ENCODE measurements around the gene ANAPC2.

ANAPC2 gene

DNA sequence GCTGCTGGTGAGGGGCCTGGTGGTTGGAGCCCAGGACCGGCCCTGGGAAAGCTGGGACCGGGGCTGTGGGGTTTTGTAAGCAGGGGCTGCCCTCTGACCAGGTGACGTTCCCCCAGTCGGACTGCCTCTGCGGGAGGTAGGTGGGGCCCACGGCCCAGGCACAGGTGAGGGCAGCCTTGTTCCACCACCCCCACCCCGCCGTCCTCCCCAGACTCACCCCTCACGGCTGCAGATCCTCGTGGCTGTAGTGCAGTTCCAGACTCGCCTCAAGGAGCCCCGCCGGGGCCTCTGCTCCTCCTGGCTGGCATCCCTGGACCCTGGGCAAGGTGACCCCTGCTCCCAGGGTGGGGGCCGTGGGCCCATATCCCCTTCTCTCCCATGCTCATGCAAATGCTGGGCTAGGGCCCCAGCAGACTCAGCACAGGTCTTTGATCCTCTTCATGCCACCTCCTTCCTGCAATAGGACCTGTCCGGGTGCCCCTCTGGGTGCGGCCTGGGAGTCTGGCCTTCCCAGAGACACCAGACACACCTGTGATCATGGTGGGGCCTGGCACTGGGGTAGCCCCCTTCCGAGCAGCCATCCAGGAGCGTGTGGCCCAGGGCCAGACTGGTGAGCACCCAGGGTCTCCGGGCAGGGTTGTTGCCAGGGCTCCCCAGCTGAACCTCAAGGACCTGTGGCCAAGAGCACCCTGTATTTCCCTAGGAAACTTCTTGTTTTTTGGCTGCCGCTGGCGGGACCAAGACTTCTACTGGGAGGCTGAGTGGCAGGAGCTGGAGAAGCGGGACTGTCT, 27.0 kb upstream of the ANAPC2 start:
- DNase-seq (ENCODE audit: low read depth), result no peak

DNA sequence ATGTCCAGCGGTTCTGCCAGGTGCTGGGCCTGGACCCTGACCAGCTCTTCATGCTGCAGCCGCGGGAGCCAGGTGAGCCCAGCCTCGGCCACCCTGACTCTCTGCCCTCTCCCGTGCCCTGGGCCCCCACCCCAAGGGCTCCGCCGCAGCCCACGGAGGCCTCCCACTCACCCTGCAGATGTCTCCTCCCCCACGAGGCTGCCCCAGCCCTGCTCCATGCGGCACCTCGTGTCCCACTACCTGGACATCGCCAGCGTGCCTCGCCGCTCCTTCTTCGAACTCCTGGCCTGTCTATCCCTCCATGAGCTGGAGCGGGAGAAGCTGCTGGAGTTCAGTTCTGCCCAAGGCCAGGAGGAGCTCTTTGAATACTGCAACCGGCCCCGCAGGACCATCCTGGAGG, 26.3 kb upstream of the ANAPC2 start:
- DNase-seq (ENCODE audit: low read depth), result no peak

DNA sequence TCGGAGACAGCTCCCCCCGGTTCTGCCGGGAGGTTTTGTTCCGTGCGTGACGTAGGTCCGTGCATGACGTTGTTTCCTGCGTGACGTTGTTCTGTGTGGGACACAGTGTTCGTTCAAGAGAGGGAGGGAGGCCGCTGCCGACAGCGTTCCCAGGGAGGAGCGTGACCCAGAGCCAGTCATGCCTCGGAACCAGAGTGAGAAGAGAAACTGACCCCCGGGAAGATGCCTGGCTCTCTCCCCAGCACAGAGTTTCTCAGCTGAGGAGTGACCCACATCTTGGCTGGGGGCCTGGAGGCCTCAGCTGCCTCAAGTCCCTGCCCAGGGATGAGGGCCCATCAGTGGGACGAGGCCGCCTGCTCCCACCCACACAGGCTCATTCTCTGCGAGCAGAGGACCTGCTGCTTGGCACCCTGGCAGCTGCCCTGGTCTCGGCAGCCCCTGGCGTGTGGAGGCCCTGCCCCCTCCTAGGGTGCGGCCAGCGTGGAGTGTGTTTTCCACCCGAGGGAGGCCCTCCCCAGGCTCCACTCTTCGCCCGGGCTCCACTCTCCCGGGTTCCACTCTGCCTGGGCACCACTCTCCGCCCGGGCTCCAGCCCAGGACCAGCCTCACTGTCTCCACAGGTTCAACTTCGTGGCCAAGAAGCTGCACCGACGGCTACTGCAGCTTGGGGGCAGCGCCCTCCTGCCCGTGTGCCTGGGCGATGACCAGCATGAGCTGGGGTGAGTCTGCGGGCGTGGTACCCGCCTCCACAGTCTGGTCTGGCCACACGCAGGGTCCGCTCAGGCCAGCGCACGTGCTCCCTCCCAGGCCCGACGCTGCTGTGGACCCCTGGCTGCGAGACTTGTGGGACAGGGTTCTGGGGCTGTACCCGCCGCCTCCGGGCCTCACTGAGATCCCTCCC, 25.1 kb upstream of the ANAPC2 start:
- no peak for DNase-seq (ENCODE audit: low read depth)

DNA sequence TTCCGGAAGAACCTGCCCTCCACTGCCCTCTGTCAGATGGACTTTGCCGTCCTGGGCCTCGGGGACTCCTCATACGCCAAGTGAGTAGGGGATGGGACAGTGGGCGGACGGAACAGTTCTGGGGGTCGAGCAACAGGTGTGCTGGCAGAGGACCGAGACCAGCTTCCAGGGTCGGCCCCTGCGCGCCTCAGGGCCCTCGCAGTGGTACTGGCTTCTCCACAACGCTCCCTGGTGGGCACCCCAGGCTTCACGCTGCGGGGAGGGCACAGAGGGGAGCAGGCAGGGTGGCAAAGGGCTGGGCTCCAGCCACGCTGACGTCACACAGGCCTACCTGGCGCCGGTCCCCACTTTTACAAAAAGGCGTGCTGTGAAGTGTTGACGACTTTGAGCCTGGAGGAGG, 24.2 kb upstream of the ANAPC2 start:
- no peak for DNase-seq (ENCODE audit: low read depth)

DNA sequence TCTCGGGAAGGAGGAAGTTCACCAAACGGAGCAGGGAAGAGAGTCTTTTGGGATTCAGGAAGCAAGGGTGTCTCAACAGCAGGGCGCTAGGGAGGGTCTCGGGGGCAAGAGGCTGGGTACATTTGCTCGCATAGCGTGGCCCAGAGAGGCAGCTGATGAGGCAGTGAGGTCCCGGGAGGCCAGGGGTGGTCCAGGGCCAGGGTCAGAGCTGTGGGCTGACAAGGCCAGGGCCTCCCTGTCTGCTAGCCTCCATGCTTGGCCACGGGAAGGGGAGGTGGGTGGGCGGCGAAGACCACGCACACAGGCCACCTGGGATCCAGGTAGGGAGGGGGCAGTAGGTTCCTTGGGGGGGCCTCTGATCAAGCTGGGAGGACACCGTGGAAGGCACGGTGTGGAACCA, 23.2 kb upstream of the ANAPC2 start:
- no peak for DNase-seq (ENCODE audit: low read depth)

DNA sequence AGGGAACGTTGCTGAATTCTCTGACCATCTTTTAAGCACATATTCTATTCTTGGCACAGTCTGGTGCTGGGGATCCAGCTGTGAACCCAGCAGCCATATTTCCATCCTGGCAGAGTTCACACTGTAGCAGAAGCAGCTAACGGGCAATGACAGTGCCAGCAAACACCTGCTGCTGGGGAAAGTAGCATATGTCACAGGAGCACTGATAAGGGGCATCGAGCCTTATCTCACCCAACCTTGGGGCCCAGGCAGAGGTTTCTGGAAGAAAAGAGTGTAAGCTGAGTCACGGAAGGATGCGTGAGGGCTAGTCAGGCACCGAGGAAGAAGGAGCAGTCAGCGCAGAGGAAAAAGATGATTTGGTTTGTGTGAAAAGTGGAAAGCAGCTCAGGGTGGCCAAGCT, 18.2 kb upstream of the ANAPC2 start:
- DNase-seq (ENCODE audit: low read depth), result no peak

DNA sequence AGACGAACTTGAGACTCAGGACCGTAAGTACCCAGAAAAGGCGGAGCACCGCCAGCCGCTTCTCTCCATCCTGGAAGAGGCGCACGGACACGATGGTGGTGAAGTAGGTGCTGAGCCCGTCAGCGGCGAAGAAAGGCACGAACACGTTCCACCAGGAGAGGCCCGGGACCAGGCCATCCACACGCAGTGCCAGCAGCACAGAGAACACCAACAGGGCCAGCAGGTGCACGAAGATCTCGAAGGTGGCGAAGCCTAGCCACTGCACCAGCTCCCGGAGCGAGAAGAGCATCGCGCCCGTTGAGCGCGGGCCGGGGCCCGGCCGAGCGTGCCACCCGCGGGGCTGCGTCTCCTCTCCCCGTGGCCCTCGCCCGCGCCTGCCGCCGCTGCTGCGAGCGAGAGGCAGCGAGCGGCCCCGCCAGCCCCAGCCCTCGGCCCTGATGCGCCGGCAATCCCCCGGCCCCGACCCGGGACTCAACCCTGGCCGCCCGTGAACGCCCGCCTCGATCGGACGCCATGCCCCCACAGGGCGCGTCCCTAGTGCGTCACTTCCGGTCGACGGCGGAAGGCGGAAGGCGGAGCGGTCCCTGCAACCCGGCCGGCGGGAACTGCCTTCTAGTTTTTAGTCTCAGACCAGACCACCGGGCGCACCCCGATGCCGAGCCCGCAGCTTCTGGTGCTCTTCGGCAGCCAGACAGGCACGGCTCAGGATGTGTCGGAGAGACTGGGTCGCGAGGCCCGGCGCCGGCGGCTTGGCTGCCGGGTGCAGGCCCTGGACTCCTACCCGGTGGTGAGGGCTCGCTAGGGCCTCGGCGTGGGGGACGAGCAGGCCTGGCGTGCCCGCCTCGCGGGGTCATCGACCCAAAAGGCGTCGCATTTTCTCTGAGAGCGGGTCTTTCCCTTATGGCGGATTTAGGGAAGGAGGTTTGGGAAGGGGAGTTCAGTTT, 17.0 kb upstream of the ANAPC2 start, which contains the start of the genes NDOR1 and TMEM203:
Gene NDOR1 (plus strand): TSS at position 575 of the 944 bp plus-strand sequence. CDS start 78 bp downstream, at position 653.
Gene TMEM203 (minus strand): TSS at position 523 of the 944 bp plus-strand sequence. CDS start 234 bp downstream, at position 289.
- DNase-seq (ENCODE audit: low read depth), result peak; percentile 73

DNA sequence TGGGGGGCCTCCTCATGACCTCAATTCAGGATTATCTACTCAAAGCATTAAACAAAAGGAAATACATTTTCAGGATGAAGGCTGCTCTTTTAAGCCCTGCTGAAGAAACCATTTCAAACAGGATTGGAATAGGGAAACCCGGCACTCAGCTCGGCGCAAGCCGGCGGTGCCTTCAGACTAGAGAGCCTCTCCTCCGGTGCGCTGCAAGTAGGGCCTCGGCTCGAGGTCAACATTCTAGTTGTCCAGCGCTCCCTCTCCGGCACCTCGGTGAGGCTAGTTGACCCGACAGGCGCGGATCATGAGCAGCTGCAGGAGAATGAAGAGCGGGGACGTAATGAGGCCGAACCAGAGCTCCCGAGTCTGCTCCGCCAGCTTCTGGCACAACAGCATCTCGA, 16.4 kb upstream of the ANAPC2 start:
- no peak for DNase-seq (ENCODE audit: low read depth)

DNA sequence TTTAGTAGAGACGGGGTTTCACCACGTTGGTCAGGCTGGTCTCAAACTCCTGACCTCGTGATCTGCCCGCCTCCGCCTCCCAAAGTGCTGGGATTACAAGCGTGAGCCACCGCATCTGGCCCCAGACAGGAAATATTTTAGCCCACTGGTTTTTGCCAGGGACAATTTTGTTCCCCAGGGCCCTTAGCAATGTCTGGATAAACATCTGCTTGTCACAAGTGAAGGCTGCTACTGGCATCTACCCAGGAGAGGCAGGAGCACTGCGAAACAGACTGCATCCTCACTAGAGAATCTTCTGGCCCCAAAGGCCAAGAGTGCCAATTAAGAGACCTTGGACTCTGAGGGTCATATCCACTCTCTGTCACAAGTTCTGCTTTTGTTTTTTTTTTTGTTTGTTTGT, 14.6 kb upstream of the ANAPC2 start:
- no peak for DNase-seq (ENCODE audit: low read depth)

DNA sequence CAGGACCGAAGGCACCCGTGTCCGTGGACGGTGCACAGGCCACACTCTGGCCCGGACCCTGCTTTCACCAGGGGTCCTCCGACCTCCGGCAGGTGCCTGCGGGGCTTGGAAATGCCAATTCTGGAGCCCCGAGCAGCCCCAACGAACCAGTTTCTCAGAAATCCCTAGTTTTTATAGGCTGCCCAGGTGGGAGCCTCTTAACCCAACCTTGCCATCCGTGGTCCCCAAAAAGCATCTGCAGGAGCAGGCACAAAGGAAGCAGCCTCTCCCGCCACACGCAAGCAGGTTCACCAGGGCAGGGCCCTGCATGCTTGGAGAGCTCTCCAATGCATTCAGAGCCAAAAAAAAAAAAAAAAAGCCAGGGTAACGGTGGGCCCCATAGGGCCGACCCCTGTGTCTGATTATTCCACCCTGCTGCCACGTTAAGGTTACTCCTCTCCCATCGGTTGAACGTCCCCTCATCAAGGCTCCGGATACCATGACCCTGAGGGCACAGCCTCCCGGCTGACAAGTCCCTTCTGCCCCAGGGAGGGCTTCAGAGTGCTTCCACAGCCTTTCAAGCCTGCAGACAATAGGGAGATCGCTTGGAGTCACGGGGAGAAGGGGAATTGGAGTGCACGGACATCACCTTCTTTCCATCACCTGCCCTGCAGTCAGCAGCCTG, 13.0 kb upstream of the ANAPC2 start:
- DNase-seq (ENCODE audit: low read depth), result no peak

DNA sequence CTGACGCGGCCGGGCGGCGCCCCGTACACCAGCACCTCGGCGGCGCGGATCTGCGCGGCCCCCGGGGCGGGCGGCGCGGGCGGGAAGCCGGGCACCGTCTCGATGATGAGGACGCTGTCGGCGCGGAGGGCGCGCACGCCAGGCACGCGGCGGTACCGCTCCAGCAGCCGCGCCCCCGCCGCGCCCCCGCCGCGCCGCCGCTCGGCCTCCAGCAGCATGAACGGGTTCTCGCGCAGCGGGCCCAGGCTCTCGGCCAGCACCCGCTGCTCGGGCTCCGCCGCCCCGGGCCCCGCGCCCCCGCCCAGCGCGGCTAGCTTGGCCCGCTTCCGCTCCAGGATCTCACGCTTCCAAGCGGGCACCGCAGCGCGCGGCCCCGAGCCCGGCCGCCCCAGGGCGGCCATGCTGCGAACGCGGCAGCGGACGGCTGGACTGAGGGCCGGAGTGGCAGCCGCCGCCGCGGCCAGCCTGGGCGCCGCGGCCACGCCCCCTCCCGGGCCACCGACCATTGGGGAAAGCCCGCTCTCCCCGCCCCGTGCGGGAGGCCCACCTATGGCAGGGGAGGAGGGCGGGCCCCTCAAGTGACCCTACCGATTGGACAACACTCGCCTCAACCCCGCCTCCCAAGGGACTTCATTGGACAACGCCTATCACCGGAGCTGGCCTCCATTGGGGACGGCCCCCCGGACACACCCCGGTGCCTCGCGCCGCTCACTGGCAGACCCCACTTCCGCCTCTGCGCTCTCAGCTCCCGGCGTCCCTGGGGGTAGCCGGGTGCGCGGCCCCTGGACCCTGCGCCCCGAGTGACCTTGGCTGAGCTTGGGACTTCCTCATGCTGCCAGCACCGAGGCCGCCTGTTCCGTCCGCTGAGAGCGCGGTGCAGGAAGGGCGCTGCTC, 12.2 kb upstream of the ANAPC2 start, which contains the start of gene TPRN:
Gene TPRN (minus strand): TSS at position 431 of the 894 bp plus-strand sequence. CDS start 30 bp downstream, at position 401.
- DNase-seq (ENCODE audit: low read depth), result peak; percentile 99

DNA sequence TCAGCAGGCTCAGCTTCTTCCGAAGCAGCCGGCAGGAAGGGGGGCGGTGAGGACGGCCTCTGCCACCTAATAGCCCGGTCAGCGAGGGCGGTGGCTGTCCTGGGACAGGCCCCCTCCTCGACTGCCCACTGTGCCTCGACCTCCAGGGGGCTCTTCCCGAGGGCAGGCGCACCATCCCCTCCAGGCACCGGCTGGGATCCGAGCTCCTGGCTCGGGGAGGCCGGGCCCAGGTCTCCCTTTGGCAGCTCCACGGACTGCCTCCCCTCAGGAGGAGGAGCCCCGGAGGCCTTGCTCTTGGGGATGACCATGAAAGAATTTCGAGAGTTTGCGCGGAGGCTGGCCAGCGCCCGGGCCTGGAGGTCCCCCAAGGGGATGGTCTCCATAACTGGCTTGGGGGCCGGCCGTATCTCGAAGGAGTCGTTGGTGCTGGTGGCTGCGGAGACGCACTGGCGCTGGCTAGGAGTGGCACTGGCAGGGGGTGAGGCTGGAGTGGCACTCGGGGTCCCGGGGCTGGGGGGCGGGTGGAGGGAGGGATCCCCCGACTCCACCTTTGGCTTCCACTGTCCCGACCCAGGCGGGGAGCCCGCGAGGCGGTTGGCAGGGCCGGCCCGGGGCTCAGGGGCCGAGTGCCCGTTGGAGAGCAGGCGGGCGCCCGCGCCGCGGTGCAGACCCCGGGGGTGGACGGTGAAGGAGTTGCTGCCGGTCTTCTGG, 11.2 kb upstream of the ANAPC2 start:
- DNase-seq (ENCODE audit: low read depth), result no peak

DNA sequence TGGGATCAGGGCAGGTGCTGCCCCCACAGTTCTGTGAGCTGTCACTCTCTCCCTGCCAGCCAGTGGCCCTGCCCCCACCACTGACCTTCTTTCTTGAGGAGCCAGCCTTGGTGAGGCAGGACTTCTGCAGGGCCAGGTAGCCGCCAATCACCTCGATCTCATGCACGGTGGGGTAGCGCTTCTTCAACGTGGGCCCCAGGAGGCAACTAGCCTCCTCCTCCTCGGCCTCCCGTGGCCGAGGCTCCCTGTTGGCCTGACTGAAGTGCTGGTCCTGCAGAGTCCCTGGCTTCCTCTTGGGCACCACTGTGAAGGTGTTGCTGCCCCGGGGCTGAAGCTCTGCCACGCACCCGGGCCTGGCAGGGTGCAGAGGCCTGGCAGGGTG, 10.5 kb upstream of the ANAPC2 start:
- no peak for DNase-seq (ENCODE audit: low read depth)

DNA sequence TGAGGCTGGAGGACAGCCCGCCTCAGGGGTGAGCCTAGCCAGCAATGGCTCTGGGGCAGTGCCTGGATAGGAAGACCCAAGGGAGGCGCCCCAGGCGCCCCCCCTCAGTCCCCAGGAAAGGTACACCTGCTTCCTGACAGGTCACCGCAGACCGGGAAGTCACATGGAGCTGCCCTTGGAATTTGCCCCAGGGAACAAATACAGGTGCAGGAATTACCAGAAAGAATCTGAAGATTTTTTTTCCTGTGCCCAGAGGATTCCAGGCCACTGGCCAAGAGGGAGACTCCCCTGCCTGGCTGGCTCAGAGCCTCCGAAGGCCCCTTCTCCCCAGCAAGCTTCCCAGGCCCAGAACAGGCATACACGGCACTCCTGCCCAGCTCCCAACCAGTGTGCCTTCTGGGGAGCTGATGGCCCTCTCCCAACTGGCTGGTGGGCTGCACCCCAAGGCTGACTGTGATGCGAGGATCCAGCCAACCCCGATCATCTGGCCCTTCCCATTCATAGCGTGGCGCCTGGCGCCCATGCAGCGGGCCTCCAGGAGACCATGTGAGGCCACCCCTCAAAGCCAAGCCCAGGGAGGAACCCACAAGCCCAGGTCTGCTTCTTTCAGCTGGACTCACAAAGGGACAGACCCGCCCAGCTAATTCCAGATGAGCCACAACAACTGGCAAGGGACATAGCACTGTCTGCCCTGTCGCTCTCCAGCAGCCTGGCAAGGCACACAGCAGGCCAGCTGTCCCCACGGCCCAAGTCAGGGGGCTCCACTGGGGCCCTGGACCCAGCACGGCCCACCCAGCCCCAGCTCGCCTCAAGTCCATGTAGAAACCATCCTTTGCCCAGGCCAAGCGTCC, 9.9 kb upstream of the ANAPC2 start:
- DNase-seq (ENCODE audit: low read depth), result no peak

DNA sequence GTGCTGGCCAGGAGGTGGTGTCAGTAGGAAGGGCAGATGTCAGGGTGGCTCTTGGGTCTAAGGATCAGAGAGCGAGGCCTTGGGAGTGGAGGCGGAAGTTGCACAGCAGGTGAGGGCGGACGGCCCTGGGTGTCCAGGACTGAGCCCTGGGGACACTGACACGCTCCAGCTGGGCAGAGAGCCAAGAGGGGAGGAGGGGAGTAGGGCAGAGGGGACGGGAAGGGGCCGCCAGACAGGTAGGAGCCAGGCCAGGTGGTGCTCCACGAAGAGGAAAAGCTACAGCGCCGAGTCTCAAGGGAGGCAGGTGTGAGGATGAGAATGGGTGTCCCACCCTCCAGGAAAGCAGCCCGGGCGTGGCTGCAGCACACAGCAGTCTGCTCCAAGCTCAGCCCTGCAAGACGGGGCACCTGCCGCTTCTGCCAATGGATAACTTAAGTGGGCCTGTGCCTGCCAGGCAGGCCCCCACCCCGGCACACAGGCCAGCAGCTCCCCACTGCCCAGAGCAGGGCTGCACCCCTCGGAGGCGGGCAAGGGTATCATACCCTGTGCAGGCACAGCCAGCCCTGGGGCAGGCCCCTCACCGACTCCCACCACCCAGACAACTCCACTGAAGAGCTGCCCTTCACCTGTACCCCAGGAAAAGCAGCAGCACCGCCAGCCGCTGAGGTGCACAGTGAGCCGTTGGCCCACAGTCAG, 7.3 kb upstream of the ANAPC2 start:
- DNase-seq (ENCODE audit: low read depth), result no peak

DNA sequence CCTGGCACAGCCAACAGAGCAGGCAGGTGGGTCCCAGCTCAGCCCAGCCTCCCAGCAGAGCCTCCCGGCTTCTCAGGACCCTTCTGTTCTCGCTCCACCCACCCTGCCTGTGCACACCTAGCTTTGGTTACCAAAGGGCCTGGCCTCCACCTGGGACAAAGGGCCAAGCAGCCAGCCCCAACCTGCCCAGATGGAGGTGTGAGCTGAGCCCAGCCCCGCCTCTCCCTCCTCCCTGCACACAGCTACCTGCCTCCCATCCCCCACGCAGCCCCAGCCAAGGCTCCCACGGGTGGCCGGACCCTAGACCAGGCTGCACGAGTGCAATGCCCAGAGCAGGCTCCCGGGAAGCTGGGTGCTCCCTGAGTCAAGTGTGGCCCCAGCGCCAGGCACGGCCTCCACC, 6.5 kb upstream of the ANAPC2 start:
- no peak for DNase-seq (ENCODE audit: low read depth)

DNA sequence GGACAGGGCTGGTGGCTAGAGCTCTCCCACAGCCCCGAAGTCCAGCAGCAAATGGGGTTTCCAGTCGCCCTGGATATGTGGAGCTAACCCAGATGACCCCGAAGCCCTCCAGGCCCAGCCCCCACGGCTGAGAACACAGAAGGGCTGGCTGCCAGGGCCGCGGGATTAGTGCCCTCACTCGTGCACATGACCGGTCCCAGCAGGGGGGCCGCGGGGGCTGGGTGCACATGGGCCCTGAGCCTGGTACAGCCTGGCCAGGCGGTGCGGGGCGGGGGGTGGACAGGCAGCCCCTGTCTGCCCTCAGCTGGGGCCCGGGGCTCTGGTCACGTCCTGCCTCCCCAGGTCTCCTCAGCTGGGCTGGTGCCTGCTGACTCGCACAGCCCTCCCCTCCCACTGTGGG, 6.0 kb upstream of the ANAPC2 start:
- DNase-seq (ENCODE audit: low read depth), result no peak

DNA sequence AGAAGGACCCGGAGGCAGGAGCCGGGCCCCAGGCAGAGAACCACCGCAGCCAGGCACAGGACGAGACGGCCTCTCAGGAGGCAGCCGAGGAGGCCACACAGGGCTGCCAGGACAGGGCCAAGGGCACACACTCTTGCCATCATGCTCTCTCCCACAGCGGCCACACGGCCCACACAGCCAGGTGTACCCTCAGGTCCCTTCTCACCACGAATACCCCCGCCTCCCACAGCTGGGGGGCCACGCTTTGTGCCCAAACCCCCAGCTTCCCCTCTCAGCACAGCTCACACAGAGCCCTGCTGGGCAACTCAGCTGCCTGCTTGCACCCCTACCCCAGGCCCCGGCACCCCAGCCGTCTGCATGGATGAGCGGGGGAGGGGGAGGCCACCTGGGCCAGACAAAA, 5.4 kb upstream of the ANAPC2 start:
- no peak for DNase-seq (ENCODE audit: low read depth)
